D721Med (cell line): ENCODE data around the gene IPCEF1.
A peak's percentile ranks its signal among the peaks of the same experiment; 100 is the strongest.
"Not testable (repeated sequence)": the region's sequence is repeated elsewhere in the genome, so short reads cannot be mapped to it uniquely, and the experiment has no call there.

ENCODE experiments used
- DNase-seq: peaks from one replicate; pipeline ENCODE4 v3.0.0; 2011; ENCODE audit warnings: low spot score; ENCODE audit not compliant: insufficient read length
- FAIRE-seq: peaks from 2 replicates; lab custom pipeline; 2011; peaks lifted over from hg19 to GRCh38; lab: Jason Lieb, UNC
- TF ChIP-seq, protein P1 (sequence below): IDR thresholded peaks from 2 replicates; pipeline ENCODE4 v1.5.1; 2012; ENCODE audit warnings: mild to moderate bottlenecking, control low read depth; ENCODE audit not compliant: insufficient read depth; ENCODE audit errors: missing control alignments

Gene IPCEF1

DNA sequence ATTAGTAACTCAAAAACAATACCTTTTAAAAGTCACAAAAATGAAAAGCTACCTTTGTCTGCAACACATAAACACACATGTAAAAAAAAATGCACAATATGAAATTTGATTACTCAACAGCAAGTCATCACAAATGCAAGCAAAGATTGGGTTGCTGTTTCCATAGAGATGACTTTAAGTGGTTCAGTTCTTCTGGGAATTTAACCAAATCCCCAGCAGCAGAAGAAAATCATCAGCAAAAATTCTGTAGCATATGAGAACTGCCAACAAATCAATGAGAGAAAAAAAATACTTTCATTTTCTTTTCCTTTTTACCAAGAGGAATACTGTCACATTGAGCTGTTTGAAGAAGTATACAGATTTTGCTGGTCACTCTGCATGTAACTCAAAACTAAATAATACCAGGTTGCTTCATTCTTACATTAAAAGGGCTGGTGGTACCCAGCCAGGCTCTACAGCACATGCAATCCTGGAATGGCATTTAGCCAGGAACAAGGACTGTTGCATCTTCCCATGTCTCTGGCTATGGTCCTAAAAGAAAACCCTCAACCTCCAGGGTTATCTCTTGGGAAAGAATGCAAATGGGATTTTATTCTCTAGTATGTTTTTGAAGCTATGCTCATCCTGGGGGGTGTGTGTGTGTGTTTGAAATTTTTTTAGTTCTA is 159.3 kb downstream of the IPCEF1 start:
- FAIRE-seq (peak; percentile 25), DNase-seq (no peak)
- TF ChIP-seq, protein P1, sequence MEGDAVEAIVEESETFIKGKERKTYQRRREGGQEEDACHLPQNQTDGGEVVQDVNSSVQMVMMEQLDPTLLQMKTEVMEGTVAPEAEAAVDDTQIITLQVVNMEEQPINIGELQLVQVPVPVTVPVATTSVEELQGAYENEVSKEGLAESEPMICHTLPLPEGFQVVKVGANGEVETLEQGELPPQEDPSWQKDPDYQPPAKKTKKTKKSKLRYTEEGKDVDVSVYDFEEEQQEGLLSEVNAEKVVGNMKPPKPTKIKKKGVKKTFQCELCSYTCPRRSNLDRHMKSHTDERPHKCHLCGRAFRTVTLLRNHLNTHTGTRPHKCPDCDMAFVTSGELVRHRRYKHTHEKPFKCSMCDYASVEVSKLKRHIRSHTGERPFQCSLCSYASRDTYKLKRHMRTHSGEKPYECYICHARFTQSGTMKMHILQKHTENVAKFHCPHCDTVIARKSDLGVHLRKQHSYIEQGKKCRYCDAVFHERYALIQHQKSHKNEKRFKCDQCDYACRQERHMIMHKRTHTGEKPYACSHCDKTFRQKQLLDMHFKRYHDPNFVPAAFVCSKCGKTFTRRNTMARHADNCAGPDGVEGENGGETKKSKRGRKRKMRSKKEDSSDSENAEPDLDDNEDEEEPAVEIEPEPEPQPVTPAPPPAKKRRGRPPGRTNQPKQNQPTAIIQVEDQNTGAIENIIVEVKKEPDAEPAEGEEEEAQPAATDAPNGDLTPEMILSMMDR, result no peak

DNA sequence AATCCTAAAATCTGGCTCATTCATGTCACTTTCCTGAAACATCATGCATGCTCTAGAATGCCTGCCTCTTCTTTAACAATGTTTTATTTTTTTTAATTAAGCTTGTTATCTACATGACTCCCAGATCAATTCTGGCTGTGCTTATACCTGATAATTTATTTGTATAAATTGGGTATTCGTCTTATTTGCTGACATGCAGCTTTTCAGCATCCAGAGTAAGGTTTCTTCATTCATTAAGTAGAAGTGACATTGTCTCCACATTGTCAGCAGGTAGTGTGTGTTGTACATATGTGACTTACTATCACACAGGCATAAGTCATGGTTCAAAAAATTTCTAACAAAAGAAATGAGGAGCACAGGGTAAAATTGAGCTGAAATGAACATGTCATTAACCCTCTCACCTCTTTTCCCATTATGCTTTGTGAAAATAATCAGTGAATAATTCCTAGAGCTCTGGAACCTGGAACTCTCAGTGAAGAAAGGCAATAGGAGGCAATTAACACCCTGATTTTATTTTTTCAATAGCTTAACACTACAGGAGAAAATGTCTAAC is 160.2 kb downstream of the IPCEF1 start:
- TF ChIP-seq, protein P1, result no peak
- FAIRE-seq (no peak), DNase-seq (no peak)

GRCh38 chr6:154187714-154188113 is 168.9 kb downstream of the IPCEF1 start:
- FAIRE-seq (no peak), DNase-seq (no peak)
- TF ChIP-seq, protein P1, result no peak

DNA sequence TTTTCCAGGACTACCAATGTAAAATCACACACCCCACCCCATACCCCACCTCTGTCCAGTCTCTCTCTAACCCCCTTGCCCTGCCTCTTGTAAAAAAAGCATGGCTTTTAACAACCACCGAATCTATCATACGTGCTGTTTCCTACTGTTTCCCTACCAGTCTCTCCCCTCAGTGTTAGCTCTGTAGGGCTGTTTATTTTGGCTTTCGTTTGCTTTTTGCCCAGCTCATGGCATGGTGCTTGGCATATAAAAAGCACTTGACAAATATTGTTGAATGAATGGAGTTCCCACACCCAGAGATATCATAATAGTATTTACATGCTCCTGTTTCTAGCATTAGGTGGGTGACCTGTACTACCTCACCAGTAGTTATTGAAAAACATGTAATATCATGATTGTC is 169.4 kb downstream of the IPCEF1 start:
- TF ChIP-seq, protein P1, result no peak
- DNase-seq, result no peak
- FAIRE-seq, result no peak

GRCh38 chr6:154179434-154179833 is 177.2 kb downstream of the IPCEF1 start:
- DNase-seq, result no peak
- FAIRE-seq, result no peak
- TF ChIP-seq, protein P1, result no peak

DNA sequence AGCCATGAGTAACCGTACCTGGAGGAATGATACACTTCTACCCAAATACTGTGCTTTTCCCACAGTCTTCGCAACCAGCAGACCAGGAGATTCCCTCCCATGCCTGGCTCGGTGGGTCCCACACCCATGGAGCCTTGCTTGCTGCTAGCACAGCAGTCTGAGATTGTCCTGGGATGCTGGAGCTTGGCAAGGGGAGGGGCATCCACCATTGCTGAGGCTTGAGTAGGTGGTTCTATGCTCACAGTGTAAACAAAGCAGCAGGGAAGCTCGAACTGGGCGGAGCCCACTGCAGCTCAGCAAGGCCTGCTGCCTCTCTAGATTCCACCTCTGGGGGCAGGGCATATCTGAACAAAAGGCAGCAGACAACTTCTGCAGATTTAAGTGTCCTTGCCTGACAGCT is 184.2 kb downstream of the IPCEF1 start:
- DNase-seq, result not testable (repeated sequence)

DNA sequence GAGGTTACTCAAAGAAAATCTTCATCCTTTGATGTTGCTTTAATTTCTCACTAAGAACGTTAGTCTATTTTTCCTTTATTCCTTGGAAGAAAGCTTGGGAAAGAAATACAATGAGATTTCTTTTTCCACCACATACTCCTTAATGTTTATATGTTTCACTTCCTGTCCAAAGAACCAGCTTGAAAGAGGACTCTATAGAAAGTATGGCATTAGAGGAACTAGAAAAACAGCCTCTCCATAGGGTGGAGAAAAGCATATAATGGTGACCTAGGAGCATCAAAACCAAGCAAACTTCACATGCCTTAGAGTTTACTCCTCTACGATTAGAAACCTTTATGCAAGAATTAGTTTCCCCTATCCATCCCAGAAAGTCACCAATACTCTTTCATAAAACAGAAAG is 186.5 kb downstream of the IPCEF1 start:
- no peak for FAIRE-seq

More for the DNA sequence above, 184.2 kb downstream of the IPCEF1 start:
- not testable (repeated sequence) for FAIRE-seq

More for the DNA sequence above, 186.5 kb downstream of the IPCEF1 start:
- DNase-seq, result no peak
- TF ChIP-seq, protein P1, result no peak
